NCI-H82 treated with DMSO at 0.1 percent for 48 hours (cell line): ENCODE measurements around the gene COPZ1.
A peak's percentile ranks its signal among the peaks of the same experiment; 100 is the strongest.

Source experiments
- DNase-seq: peaks from one replicate; lab custom pipeline; 2025; ENCODE audit not compliant: unreplicated experiment; lab: John Stamatoyannopoulos, UW

Gene COPZ1

DNA sequence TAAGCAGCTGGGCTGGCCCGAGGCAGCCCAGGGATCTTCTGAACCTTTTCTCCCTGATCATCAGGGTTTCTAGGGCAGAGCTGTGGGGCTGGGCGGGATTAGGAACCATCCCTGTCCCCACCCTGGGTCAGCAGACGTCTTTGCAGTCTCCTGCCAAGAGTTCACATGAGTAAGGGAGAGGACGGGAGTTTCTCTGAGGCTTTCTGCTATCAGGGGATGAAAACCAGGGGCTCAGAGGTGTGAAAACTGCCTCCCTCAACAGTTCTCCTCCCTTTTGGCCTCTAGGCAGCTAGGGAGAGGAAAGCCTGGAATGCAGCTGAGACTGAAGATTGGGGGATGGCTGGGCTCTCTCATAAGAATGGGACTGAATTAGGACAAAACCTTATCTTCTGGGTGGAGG lies 51.7 kb downstream of the COPZ1 start:
- DNase-seq: no peak

GRCh38 chr12:54377007-54377406 lies 52.1 kb downstream of the COPZ1 start:
- no peak for DNase-seq

GRCh38 chr12:54377797-54378515 lies 53.0 kb downstream of the COPZ1 start:
- no peak for DNase-seq

DNA sequence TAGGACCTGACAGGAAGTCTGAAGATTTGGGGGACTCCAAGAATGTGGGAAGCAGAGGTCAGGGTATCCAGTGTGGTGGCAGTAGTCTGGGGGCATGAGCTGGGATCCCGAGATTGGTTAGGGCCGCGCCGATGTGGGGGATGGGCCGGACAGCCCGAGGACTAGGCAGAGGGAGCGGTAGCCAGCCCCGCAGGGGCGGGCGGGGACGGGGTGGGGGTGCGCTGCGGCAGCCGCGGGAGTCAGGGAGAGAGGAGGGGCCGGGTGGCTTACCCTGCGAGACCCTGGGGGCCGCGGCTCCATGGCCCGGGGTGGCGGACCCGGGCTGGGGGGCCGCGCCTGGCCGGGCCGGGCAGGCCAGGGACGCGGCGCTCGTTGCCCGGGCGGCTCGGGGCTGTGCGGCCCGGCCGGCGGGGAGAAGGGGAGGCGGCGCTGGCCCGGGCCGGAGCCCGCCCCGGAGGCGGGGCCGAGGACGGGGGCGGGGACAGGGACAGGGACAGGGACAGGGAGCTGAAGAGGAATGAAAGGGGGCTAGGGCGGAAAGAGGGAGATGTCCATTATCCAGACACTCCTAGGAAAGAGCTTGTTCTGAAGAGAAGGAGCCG lies 54.0 kb downstream of the COPZ1 start:
- DNase-seq: no peak

DNA sequence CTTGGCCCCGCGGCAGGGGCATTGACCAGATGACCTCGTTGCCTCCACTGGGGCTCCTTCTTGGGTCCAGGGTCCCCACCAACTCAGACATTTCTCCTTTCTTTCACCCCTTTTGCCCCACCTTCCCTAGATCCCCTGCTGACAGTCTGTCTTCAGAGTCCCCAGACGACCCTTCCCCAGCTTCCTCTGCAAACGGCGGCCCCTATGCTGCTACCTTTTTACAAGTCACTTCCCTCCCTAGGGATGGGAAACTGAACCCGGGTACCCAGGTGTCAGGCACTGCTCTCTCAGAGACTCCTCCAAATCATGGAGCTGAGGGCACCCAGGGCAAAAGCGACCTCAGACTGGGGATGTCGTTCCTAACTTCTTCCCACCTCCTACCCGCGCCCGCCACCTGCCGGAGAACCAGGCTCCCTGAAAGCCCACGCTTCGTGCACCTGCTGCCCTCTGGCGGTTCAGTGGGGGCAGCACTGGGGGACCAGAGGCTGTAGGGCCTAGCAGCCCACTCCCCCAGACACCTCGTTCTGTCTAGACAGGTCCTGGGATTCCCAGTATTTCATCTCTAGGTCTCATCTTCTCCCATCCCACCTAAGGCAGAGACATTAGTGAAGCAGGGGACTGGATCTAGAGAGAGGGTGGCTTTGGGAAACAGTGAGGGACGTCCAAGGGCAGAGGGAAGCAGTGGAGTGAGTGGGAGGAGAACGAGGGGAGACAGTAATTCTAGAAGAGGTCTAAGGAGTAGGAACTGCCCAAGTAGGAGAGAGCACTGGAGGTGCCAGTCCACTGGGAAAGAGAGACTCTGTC lies 54.7 kb downstream of the COPZ1 start:
- DNase-seq: peak; percentile 65

DNA sequence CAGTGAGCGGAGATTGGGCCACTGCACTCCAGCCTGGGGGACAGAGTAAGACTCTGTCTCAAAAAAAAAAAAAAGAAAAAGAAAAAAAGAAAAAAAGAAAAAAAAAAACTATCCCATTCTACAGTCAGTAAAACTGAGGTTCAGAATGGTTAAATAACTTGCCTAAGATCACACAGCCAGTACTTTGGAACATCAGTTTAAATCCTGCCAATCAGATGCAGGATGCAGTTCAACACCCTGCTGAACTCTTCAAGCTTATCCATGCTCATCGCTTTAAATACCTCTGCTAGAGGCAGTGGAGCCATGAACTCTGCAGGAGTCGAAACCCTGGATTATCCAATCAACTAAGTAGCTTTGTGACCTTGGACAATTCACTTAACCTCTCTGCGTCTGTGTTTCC lies 56.2 kb downstream of the COPZ1 start:
- DNase-seq: no peak

DNA sequence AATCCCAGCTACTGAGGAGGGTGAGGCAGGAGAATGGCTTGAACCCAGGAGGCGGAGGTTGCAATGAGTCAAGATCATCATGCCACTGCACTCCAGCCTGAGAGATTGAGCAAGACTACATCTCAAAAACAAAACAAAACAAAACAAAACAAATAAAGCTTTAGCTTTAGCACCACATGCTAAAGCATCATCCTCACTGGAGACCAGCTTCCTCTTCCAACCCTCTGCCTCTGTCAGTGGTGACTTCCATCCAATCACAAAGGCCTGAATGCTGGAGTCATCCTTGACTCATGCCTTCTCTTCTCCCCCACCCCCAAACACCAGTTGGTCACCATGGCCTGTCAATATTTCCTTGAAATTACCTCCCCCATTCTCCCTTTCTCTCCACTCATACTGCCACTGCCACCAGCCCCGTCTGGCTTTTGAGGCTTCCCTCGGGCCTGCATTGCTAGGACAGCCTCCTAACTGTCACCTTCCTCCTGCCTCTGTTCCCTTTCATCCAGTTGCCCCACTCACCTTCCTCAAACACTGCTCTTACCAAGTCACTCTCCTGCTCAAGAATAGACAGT lies 58.2 kb downstream of the COPZ1 start:
- no peak for DNase-seq

- DNase-seq: no peak
Measured at GRCh38 chr12:54384591-54385041, 59.7 kb downstream of the COPZ1 start, which contains the start of gene ZNF385A. Gene ZNF385A, minus strand, starts transcription at chr12:54384733. Its CDS starts 219 bp downstream, at chr12:54384514.

DNA sequence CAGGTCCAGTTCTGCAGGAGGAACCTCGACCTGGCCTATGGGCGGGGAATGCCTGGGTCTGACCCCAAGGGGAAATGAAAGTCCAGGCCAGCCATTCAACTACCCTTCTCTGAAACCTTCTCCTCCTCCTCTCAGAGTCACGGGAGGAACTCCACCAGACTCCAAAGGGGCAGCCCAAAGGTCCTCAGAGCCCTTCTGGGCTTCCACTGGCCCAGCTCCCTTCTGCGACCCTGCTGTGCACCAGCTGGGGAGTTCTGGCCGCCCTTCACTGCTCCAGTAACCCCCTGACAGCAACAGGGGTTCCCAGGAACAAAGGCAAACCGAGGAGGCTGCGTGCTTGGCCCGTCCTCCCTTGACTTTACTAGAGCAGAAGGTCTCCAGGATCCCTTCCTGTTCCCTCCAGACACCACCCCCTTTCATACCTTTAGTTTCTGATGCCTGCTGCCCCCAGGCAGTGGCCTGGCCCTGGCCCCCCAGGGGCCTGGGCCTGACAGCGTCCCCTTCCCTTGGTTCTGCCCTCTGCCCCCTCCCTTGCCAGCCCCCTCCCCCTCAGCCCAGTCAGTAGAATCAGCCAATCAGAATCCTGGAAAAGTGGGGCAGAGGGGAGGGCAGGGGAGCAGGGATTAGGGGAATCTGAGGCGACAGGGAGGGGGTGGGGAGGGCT lies 60.5 kb downstream of the COPZ1 start:
- peak; percentile 85 for DNase-seq

- no peak for DNase-seq
Measured at GRCh38 chr12:54386403-54387113, 61.6 kb downstream of the COPZ1 start.

DNA sequence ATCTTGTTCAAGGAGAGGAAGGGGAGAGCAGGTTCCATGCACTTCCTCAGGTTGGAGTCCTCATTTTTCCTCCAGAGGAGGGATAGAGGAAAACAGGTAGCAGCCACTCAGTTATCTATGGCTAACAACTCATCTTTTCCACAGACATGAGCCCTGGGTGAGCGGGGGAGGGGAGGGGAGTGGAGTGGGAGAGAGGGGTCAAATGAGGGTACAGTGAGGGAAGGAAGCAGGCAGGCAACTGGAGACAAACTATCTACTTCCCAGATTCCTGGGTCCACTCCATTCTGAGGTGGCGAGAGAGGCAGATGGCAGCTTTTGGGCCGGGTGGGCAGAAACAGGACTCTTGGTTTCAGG lies 62.2 kb downstream of the COPZ1 start:
- DNase-seq: no peak

- DNase-seq: peak; percentile 61
Measured at GRCh38 chr12:54388237-54389133, 63.6 kb downstream of the COPZ1 start.

DNA sequence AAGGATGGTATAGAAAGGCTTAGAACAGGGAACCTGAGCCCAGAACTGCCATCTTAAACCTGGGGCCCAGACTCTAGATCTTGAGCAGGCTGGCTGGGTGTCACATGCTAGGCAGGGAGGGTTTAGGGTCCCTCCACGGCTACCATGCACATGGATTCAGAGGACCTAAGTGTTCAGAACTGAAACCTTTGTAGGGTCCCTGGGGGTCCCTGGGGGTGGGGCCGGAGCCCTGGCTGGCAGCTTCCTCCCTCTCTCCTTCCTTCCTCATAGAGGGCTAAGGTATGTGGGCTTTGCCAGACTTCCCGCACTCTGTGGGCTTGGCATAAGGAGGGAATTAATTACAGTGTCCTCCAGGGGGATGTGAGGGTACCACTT lies 64.2 kb downstream of the COPZ1 start:
- no peak for DNase-seq

DNA sequence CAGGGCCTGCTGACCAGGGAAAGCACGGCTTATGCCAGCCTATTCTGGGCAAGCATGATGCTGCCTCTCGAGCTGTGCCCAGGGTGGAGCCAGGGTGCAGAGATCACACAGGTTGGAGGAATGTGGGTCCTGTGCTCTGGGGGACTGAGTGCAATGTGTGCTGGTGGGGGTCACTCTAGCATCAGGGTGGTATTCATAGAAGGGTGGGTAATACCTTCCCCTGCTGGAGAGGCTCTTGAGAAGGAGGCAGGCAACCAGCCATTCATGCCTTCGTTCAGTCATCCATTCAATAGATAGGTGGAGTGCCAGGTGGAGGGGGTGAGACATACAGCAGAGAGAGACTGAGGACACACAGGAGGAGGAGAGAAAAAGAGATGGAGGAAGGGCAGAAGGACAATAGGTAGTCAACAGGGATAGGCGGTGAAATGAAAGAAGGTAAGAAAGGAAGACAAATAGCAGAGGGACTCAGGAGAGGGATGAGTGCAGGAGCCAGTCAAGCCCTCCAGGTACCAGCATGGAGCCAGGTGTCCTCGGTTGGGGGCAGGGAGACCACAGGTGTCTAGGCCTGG lies 64.8 kb downstream of the COPZ1 start:
- no peak for DNase-seq

- DNase-seq: no peak
Measured at GRCh38 chr12:54390176-54390667, 65.3 kb downstream of the COPZ1 start.

- DNase-seq: peak; percentile 63
Measured at GRCh38 chr12:54390668-54391551, 66.0 kb downstream of the COPZ1 start.

GRCh38 chr12:54392485-54393206 lies 67.7 kb downstream of the COPZ1 start:
- DNase-seq: no peak
